HG03521 (cell line): ENCODE results near the gene EPB41L1.

Experiments used
- ATAC-seq: cut with Tn5 transposase; IDR thresholded peaks from one replicate; pipeline ENCODE4 v1.9.1; 2021; ENCODE audit warnings: mild to moderate bottlenecking, moderate library complexity; ENCODE audit not compliant: unreplicated experiment

EPB41L1 gene

DNA sequence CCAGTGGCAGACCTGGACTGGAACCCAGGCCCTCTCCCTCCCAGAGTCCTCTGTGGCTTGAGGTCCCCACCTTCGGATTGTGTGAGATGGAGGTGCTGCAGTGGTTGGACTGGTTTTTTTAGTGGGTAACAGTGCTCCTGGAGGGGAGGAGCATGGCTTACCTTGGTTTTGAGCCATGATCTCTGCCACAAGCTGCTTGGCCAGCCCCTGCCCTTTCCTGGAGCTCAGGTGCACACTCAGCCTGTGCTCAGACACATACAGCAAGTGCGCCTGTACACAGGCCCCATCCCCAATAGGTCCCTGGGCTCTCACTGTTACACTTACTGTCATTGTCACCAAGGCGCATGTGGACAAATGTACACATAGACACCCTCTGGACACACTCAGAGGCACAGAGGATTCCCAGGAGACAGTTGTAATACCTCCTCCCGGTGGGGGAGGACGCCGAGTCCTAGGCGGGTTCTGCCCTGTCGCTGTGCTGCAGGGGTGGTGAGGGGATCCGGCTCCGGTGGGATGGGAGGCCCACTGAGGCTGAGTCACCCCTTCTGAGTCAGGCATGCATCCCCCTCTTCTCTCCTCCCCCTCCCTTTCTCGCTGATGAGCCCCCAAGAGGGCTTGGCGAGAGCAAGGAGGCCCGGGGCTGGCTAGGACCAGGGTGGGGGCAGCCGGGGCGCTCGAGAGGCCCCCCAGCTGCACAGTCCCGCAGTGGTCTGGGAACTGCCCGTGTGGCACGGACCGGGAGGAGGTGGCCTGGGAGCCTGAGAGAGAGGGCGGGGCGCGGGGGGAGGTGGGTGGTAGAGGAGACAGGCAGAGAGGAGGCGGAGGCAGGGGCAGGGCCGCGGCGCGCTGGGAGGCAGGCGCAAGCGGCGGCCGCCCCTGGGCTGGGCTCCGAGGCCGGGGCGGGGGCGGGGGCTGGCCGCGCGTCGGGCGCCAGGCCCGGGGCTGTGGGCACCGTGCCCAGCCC is 522 bp upstream of the EPB41L1 start:
- no peak for ATAC-seq

DNA sequence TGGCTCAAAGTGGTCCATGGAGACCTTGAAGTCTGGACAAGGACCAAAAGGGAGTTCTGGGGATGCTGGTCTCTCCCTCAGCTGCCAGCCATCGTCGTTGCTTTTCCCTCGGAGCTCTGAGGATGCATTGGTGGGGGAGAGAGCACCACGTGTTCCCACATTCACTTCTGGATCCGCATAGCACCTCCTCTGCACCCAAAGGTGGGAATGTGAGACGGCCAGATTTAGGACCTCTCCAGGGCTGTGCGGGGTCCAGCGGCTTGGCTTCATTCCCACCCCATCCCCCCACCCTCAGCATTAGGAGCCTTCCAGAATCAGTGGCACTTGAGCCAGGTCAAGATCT is 1.1 kb downstream of the EPB41L1 start:
- ATAC-seq: no peak

DNA sequence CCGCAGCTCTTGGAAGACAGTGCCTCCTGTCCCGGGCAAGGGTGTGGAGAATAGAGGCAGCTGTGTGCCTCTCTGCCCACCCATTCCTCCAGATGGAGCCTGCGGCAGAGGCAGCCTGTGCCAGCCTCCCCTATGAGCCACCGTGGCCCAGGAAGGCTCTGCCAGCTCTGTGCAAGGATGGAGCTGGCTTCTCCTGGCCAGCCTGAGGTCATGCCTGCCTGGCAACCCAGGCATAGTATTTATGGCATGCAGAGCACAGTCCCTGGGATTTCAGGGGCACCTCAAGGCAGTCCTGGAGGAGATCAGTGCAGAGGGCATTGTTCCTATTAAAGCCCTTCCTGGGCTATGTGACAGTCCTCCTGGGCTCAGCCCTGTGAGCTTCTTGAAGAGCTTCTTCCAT is 1.5 kb downstream of the EPB41L1 start:
- no peak for ATAC-seq

DNA sequence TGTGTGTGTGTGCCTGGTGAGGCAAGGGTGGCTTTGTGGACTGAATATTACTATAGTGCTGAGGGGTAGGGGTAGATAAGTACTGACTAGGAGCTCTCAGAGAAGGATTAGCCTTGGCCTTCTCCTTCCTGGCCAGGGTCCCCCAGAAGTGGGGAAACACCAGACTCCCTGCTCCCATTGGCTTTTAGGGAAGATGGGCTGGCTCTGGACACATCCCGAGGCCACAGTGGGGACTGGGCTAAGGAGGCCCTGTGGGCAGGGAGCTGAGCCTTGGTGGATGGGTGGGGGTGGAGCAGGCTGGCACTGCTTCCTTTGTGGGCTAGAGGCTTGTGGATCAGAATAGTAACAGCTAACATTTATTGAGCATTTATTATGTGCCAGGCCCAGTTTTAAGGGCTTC is 3.1 kb downstream of the EPB41L1 start:
- no peak for ATAC-seq

DNA sequence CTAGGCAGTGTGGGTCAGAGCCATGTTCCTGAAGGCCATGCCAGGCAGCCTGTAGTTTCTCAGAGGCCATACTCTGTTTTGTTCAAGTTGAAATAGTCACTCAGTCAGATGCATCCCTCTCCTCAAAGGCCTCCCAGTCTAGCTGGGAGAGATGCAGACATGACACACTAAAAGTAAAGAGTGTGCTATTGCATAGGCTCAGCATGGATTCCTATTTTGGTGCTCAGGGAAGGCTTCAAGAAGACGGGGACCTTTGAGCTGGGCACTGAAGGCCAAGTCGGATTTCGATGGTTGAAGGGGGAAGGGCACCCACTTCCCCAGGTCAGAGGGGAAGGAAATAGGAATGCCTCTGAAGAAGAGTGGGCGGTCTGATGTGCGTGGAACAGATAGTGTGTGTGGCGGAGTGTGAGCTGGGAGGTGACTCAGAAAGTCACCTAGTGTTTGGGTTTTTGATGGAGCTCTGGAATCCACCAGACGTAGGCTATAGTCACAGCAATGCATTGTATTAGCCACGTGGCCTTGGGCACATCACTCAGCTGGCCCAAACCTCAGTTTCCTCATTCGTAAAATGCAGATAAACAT is 3.7 kb downstream of the EPB41L1 start:
- ATAC-seq: no peak

DNA sequence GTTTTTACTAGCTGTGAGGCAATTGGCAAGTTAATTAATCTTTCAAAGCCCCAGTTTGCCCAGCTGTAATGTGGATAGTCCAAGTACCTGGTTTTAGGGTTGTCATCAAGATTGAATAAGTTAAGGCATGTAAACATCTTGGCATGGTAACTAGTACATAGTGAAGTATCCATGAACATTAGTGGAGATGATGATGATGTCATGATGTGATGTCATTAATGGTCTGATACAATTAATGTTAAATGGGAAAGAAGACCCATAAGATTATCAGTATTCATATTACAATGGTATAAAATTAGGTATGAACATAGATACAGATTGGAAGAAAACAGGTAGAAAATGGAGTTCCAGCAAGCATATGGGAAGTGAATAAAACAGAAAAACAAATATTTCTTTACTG is 5.3 kb downstream of the EPB41L1 start:
- no peak for ATAC-seq

DNA sequence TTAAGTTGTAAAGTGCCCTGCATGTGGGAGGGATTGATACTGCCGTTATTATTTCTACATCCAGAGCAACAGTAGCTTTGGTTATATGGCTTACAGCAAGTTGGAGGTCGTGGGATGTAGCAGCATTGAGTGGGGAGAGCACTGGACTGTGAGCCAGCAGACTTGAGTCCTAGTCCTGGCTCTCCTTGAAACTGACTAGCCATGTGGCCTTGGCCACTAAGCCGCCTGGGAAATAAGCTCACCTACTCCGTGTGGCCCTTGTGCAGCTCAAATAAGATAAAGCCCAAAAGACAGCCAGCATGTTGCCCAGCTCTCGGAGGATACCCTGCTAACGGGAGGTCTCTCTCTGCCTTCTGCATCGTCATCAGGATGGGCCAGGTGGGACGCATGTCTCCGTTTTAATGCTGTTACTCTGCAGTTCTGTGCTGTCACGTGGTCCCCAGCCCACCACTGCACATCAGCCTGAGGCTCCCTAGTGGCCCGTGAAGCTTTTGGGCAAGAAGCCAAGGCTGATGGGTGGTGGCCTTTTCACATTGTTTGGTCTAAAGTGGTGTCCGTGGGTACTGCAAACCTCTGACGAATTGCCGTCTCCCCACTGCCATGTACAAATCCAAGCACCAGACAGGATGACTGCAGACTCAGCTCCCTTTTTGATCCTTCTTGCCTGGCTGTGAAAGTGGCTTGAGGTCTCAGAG is 7.9 kb downstream of the EPB41L1 start:
- ATAC-seq: no peak

DNA sequence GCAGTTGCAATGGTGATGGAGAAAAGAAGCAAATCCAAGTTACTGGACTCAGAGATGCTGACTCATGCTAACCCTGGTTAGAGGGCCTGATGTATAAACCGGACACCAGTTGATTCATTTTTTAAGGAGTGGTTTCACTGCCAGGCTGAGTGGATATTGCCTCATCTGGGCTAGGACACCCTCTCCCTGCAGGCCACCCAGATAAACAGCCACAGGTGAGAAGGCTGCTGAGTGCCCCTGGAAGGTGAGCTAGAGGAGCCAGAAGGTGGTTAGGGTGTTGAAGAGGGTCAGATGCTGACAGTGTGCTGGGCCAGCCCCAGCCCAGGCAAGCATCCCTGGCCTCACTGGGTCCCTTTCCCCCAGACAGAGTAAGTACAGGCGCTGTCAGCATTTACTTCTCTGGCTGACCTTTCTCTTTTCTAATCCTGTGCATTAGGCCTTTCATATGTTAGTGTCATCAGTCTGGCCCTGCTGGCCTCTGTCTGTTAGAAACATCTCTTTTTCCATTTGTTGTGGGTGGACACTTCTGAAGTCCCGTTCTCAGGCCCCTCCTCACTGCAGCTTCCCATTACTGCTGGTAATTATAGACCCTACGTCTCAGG is 13.5 kb downstream of the EPB41L1 start:
- ATAC-seq: no peak

DNA sequence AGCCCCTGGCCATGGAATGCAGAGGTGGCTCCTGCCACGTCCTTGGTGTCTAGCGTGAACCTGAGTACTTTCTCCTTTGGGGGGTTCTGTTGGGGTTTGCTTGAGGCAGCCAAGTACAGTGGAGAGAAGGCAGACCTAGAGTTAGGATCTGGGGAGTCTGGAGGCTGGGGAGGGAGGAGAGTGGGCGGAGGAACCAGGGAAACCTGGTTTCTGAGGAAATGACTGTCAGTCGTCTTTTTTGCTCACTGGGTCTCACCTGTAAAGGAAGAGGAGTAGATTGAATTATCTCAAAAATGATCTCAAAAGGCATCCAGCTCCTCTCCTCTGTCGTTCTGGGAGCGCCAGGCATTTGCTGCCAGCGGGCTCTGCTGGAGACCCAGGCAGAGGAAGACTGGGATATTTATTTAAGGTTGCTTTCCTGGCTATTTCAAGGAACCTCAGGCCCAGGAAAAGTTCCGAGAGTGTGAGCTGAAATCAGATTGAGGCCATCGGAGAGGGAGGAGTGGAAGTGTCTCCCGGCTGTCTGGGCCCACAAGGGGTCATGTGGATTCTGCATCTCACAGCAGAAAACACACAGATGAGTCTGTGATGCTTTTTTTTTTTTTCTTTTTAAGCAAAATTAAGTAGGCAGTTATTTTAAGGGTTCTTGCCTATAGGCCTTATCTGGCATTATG is 16.1 kb downstream of the EPB41L1 start:
- ATAC-seq: no peak

DNA sequence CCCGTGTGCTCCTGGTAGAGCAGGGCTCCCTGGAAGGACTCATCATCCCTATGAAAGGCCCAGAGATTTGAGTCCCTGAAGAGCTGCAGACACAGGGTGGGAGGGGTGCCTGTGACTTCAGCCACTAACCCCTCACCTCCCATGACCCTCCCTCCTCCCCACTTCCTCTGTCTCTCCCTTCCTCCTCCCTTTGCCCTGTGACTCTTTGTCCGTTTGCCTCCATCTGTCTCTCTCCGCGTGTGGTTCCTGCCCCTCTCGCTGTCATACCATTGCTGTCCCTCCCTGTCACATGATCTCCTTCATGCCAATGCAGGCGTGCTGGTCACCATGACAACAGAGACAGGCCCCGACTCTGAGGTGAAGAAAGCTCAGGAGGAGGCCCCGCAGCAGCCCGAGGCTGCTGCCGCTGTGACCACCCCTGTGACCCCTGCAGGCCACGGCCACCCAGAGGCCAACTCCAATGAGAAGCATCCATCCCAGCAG is 19.0 kb downstream of the EPB41L1 start:
- ATAC-seq: no peak

DNA sequence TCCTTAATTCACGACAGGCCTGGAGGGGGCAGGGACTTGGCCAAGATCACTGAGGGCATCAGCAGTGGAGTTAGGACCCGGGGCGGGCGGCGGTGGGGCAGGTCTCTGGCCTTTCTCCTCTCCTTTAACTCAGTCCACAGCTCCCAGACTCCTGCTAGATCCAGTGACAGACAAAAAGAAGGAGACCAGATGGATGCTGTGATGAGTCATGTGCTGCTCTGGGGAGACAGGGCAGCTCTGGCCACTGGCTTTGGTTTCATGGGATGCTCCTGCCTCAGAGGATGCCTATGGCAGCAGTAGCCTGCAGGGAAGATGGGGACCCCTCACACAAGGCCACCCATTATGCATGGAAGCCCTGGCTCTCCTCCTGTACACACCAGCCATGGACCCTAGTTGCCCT is 20.5 kb downstream of the EPB41L1 start:
- ATAC-seq: no peak

DNA sequence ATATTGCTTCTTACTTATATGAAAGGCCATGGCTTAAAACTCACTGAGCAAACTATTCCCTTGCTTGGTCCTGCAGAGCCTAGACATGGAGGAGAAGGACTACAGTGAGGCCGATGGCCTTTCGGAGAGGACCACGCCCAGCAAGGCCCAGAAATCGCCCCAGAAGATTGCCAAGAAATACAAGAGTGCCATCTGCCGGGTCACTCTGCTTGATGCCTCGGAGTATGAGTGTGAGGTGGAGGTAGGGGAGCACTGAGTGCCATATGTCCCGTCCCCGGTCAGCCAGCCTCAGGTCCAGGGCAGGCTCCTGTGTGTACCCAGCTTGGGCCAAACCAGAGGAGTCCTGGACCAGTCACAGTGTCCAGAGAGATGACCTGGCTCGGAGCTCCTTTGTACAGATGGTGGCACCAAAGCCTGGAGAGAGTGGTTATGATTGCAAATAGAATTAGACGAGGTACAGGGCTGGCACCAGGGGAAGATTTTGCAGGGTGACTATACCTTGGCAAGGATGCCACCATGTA is 21.0 kb downstream of the EPB41L1 start:
- ATAC-seq: no peak

DNA sequence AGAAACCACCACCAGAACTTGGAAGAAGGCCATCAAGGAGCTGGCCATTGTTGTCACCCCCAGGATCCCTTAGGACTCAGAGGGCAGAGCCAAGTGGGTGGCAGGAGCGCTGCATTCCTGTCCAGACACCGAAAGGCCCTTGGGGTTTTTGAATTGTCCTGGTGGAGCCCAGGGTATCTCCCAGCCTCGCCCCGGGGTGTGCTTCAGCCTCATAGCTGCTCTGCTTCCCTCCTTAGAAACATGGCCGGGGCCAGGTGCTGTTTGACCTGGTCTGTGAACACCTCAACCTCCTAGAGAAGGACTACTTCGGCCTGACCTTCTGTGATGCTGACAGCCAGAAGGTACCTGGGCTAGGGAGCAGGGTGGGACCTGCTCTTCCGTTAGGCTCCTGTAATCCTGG is 23.2 kb downstream of the EPB41L1 start:
- no peak for ATAC-seq

DNA sequence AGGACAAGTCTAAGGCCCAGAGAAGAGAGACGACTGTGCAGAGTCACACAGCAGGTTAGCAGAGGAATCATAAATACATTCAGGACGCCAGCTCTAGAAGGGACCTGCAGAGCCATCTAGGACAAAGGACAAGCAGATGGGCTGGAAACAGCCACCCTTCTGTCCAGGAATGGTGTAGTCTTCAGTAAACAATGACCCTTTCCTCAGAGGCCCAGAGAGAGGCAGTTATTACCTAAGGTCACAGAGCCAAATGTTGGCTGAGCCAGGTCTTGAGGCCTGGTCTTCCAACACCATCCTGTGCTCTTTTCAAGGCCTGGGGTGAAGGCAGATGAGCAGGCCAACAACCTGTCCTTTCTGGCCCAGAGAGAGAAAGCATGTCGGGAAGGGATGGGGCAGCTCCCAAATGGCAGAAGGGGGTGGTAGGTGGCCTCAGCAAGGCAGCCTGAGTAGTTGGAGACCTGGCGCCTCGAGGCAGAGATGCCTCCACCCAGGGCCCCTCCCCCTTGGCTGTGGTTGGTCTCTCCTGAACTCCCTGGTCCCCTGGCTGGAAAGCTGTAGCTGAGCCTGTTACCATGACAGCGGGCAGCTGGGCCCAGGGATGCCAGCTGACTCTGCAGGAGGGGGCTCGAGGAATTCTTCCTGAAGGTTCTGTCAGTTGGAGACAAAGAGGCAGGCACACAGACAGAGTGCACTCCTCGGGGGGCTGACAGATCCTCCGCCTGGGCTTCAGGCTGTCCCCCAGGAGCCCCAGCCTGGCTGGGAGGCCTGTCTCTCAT is 24.8 kb downstream of the EPB41L1 start:
- no peak for ATAC-seq

DNA sequence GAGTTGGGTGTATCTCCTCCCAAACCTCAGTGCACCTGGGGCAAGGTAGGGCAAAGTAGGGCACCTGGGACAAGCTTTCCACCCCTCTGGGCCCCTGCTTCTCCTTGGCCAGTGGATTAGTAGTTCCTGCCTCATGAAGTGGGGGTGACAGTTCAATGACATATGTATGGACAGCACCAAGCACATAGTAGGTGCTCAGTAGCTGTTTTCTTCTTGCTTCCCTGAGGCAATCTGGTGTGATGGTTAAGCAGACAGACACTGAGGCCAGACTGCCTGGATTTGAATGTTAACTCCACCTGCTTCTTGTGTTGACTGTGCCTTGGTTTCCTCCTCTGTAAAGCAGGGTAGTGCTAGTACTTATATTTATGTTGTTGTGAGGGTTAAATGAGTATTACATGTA is 25.8 kb downstream of the EPB41L1 start:
- no peak for ATAC-seq

DNA sequence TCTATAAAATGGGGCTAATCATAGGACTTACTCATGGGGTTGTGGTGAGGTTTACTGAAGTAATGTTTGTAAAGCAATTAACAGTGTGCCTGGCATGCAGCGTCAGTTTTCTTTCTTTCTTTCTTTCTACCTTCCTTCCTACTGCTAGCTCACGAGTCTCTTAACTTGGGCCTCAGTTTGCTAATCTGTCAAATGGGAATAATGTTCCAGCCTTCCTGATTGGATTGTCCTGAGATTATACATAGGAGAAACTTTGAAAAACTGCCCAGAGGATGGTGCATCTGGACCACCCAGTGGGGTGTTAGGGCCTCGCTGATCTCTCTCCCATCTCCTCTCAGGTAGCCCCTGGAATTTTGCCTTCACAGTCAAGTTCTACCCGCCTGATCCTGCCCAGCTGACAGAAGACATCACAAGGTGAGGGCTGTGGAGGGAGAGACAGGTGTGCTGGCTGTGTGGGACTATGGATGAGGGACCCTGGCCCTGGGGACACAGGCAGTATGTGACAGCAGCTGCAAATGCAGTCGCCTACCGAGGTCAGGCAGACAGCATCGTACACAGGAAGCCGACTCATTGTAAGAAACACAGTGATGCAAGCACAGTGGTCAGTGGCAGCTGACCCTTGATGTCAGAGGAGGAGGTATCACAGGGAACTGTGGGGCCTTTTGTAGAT is 27.5 kb downstream of the EPB41L1 start:
- ATAC-seq: no peak

DNA sequence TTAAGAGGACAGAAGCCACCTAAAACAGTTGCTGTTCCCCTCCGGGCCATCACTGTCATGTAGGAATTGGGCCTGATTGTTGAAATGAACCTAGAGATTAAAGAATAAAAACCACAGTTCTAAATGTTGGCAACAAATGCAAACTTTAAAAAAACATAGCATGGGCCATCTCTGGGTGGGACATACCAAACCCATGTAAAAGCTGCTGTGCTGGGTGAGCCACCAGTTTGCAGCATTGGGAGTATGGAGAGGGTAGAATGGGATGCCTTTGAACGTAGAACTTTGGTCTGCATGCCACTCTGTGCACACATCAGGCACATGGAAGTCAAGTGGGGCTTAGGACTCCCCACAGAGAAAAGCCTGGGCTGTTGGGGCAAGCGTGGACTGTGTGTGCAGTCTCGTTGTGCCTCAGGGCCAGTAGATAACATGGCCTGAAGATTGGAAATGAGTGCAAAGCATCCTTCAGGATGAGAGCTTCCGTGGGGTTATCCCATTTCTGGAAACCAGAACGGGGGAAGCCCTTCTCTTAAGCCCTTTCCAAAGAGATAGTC is 28.1 kb downstream of the EPB41L1 start:
- no peak for ATAC-seq

DNA sequence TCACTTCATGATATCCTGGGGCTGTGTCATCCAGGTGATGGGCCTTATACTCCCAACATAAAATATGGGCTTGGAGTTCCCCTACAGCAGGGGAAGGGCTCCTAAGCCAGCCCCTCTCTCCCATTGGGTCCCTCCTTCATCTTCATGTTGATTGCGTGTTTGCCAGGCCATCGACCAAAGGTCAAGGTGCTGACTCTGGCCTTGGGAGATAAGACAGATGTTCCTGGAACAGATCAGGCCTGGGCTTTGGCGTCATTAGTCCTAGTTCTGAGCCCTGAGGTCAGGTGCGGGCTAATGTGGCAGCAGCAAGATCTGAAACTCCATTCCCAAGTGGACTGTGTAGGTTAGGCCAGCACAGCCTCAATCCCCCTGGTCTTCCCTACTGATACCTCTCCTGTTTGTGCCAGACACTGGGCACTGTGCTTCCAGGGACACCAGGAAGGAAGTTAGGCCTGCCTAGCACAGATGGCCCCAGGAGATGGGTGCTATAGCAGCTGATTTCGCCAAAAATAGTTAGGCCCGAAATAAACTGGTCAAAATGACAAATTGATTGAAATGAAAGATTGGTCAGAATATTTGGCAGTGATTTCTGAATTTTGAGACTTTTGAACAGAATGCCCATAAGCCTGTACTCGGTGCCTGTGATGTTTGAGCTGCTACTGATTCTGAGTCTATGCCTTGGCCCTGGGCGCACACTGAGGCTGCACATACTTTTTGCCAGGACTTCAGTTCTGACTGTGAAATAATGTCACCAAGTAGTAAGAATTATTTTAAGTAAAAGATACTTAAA is 28.8 kb downstream of the EPB41L1 start:
- ATAC-seq: no peak
